GM23338 (cell line): ENCODE measurements around the gene CNMD. TPM values are rescaled to one million over a fixed set of nuclear protein-coding genes. Genes with fewer than 3 reads are reported as not detected.
A peak's percentile ranks its signal among the peaks of the same experiment; 100 is the strongest.

Source experiments
- ATAC-seq: fragments of 200-7000 bp; cut with Tn5 transposase; 3 replicates; pipeline ENCODE4 v1.9.1; 2020
- DNase-seq: peaks from one replicate; pipeline ENCODE4 v3.0.0-alpha.2; 2015; ENCODE audit warnings: low spot score
- H2AFZ ChIP-seq: fragments of 200-600 bp; sonication (generic); 2 replicates; pipeline ENCODE4 v1.8.0; 2016; ENCODE audit warnings: antibody characterized with exemption, mild to moderate bottlenecking, moderate library complexity
- H3F3A ChIP-seq: fragments of 200-600 bp; sonication (generic); replicated peaks from 2 replicates; pipeline ENCODE4 v1.8.0; 2017; ENCODE audit warnings: antibody characterized with exemption, mixed run types, low read depth
- H3K27ac ChIP-seq: fragments of 200-600 bp; sonication (generic); 2 replicates; pipeline ENCODE4 v1.6.1; 2016; ENCODE audit warnings: low read depth
- H3K27me3 ChIP-seq: fragments of 200-600 bp; sonication (generic); 2 replicates; pipeline ENCODE4 v1.8.0; 2016; ENCODE audit warnings: mild to moderate bottlenecking, mixed run types, moderate library complexity; ENCODE audit not compliant: insufficient read depth
- H3K36me3 ChIP-seq: fragments of 200-600 bp; sonication (generic); 2 replicates; pipeline ENCODE4 v1.8.0; 2016; ENCODE audit warnings: mild to moderate bottlenecking; ENCODE audit not compliant: insufficient read depth
- H3K4me1 ChIP-seq: fragments of 200-600 bp; sonication (generic); 2 replicates; pipeline ENCODE4 v1.8.0; 2016; ENCODE audit warnings: mild to moderate bottlenecking, moderate library complexity; ENCODE audit not compliant: insufficient read depth
- H3K4me2 ChIP-seq: fragments of 200-600 bp; sonication (generic); 2 replicates; pipeline ENCODE4 v1.7.1; 2017; ENCODE audit warnings: mixed run types
- H3K4me3 ChIP-seq: fragments of 200-600 bp; sonication (generic); 2 replicates; pipeline ENCODE4 v1.6.1; 2016; ENCODE audit warnings: mixed run types
- H3K79me2 ChIP-seq: fragments of 200-600 bp; sonication (generic); replicated peaks from 2 replicates; pipeline ENCODE4 v1.8.0; 2017; ENCODE audit warnings: mild to moderate bottlenecking; ENCODE audit not compliant: insufficient read depth
- H3K9me2 ChIP-seq: fragments of 200-600 bp; sonication (generic); 2 replicates; pipeline ENCODE4 v1.8.0; 2017; ENCODE audit not compliant: insufficient read depth
- H4K20me1 ChIP-seq: fragments of 200-600 bp; sonication (generic); replicated peaks from 2 replicates; pipeline ENCODE4 v1.8.0; 2017; ENCODE audit warnings: mild to moderate bottlenecking; ENCODE audit not compliant: insufficient read depth
- H3K27ac Mint-ChIP-seq: 2 replicates; pipeline ENCODE4 v1.8.0; 2020; ENCODE audit warnings: inconsistent platforms, mild to moderate bottlenecking, moderate library complexity, mixed read lengths
- H3K27me3 Mint-ChIP-seq: 3 replicates; pipeline ENCODE4 v1.8.0; 2022; ENCODE audit warnings: low read depth, mild to moderate bottlenecking, moderate library complexity, mixed read lengths, inconsistent platforms; ENCODE audit not compliant: insufficient read depth, poor library complexity
- H3K36me3 Mint-ChIP-seq: 3 replicates; pipeline ENCODE4 v1.8.0; 2021; ENCODE audit warnings: low read depth, mild to moderate bottlenecking, inconsistent platforms, moderate library complexity, mixed read lengths
- H3K4me1 Mint-ChIP-seq: 3 replicates; pipeline ENCODE4 v1.8.0; 2020; ENCODE audit warnings: mild to moderate bottlenecking, inconsistent platforms, mixed read lengths
- H3K4me3 Mint-ChIP-seq: 3 replicates; pipeline ENCODE4 v1.8.0; 2021; ENCODE audit warnings: moderate library complexity, mild to moderate bottlenecking, inconsistent platforms, mixed read lengths
- H3K9me3 Mint-ChIP-seq: 3 replicates; pipeline ENCODE4 v1.8.0; 2020; ENCODE audit warnings: moderate library complexity, mild to moderate bottlenecking, inconsistent platforms, mixed read lengths
- EZH2 ChIP-seq: fragments of 200-600 bp; sonication (generic); IDR thresholded peaks from one replicate; pipeline ENCODE4 v1.8.0; 2017; ENCODE audit warnings: antibody characterized with exemption, mild to moderate bottlenecking, low read depth; ENCODE audit not compliant: unreplicated experiment
- EZH2phosphoT487 ChIP-seq: fragments of 200-600 bp; sonication (generic); IDR thresholded peaks from one replicate; pipeline ENCODE4 v1.8.1; 2018; ENCODE audit warnings: antibody characterized with exemption; ENCODE audit not compliant: unreplicated experiment
- JUNB ChIP-seq: IDR thresholded peaks from one replicate; pipeline ENCODE4 v1.6.1; 2016; ENCODE audit warnings: antibody characterized with exemption; ENCODE audit not compliant: unreplicated experiment
- NANOG ChIP-seq: IDR thresholded peaks from 2 replicates; pipeline ENCODE4 v1.6.1; 2016; ENCODE audit warnings: antibody characterized with exemption, borderline replicate concordance
- ZNF114 ChIP-seq: fragments of 250-450 bp; sonication (Bioruptor Pico); IDR thresholded peaks from 2 replicates; pipeline ENCODE4 v1.5.0; 2020; ENCODE audit warnings: mild to moderate bottlenecking, moderate library complexity
- ZNF331 ChIP-seq: fragments of 250-450 bp; sonication (Bioruptor Pico); IDR thresholded peaks from 2 replicates; pipeline ENCODE4 v1.5.0; 2020; ENCODE audit warnings: low read depth, mild to moderate bottlenecking, moderate library complexity
- polyA plus RNA-seq: library from polyadenylated mRNA; unstranded; fragments of >200 nt; fragmentation: Nextera tagmentation; extraction: Ambion mirVana; gene quantifications from 2 replicates; pipeline ENCODE4 v1.2.1, GENCODE V29; 2016
- total RNA-seq: library from RNA; depleted of rRNA; stranded (reverse); fragments of >200 nt; shearing (Covaris generic); gene quantifications from 2 replicates; pipeline ENCODE4 v1.2.3, GENCODE V29; 2014
- TF ChIP-seq, protein P1 (sequence below): fragments of 250-450 bp; sonication (Bioruptor Pico); IDR thresholded peaks from 2 replicates; pipeline ENCODE4 v1.5.0; 2020; ENCODE audit warnings: mild to moderate bottlenecking, moderate library complexity
- TF ChIP-seq, protein P2 (sequence below): IDR thresholded peaks from one replicate; pipeline ENCODE4 v1.6.1; 2018; ENCODE audit warnings: antibody characterized with exemption; ENCODE audit not compliant: unreplicated experiment
- TF ChIP-seq, protein P3 (sequence below): IDR thresholded peaks from 2 replicates; pipeline ENCODE4 v1.6.1; 2016; ENCODE audit warnings: antibody characterized with exemption

Gene CNMD
- total and polyA plus RNA-seq, 2 experiments from 2014 or later: 141 to 207 TPM

DNA sequence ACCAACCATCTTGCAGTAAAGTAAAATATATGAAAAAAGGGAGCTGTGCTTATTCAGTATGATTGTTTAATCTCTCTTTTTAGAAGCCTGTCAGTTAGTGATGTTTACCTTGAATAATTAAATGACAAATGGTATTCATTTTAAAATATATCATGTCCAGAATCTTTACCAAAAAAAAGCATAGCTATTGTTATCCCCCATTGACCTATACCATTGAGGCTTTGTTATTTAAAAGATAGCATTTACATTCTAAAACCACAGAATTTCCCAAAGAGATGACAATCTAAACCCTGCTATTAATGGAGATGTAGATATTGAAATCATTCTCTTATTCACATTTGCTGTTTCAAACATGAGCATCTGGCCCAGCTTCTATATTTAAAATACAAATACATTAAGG is 2.2 kb downstream of the CNMD start:
- no peaks in the 10 kb centered on the region for H3K9me2 ChIP-seq
- H3K27ac ChIP-seq: peak overlapping the region; percentile 78
- peaks cover 38% of the 10 kb centered on the region for H3K4me1 ChIP-seq
- ATAC-seq (no peak), DNase-seq (no peak)
- Mint-ChIP-seq H3K9me3 (peaks cover 1% of the 10 kb centered on the region; the same call in 2 of the 3 replicates), H3K4me3 (peak overlapping the region; percentile 82), H3K27ac (peak overlapping the region; percentile 55), H3K27me3 (peaks cover 16% of the 10 kb centered on the region), H3K4me1 (peaks cover 43% of the 10 kb centered on the region), H3K36me3 (peaks cover 33% of the 10 kb centered on the region)
- peaks cover 4% of the 10 kb centered on the region; the same call in 1 of the 2 replicates for H3K36me3 ChIP-seq
- no peak for TF ChIP-seq JUNB
- peak; percentile 87 for TF ChIP-seq NANOG
- peak overlapping the region; percentile 82 for H3K4me3 ChIP-seq
- 0 out of 2 replicates have a peak, but pooled peaks cover 4% of the 10 kb centered on the region for H3F3A ChIP-seq
- no peaks in the 10 kb centered on the region for H4K20me1 ChIP-seq
- no peak overlapping the region for H2AFZ ChIP-seq
- H3K4me2 ChIP-seq: peak overlapping the region; percentile 80
- H3K79me2 ChIP-seq: peaks cover 18% of the 10 kb centered on the region; the same call in 1 of the 2 replicates
- H3K27me3 ChIP-seq: no peaks in the 10 kb centered on the region

DNA sequence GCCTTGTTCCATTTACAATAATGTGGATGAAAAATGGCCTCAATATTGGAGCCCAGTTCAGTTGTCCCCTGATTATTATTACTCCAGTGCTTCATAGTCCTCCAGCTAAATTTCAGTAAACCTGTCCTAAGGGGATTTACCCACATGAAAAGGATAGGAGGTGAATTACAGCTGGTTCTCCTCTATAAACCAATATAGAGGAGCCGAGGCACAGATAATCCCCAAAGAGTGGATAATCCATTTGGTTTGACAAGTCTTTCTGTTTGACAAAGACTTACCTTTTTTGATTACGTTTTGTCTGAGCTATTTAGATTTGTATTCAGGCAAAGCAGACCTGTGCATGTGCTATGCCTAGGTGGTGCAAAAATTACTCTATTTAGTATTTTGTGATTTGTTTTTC is 2.7 kb downstream of the CNMD start:
- H3K79me2 ChIP-seq: peaks cover 18% of the 10 kb centered on the region; the same call in 1 of the 2 replicates
- 0 out of 2 replicates have a peak, but pooled peaks cover 4% of the 10 kb centered on the region for H3F3A ChIP-seq
- H3K36me3 ChIP-seq: peaks cover 9% of the 10 kb centered on the region; the same call in 1 of the 2 replicates
- Mint-ChIP-seq H3K27ac (peak overlapping the region; percentile 55; the same call in 1 of the 2 replicates), H3K4me3 (peak overlapping the region; percentile 82; the same call in 2 of the 3 replicates), H3K36me3 (peaks cover 36% of the 10 kb centered on the region), H3K27me3 (peaks cover 16% of the 10 kb centered on the region), H3K4me1 (peaks cover 43% of the 10 kb centered on the region), H3K9me3 (no peaks in the 10 kb centered on the region; the same call in 1 of the 3 replicates)
- H3K27me3 ChIP-seq: no peaks in the 10 kb centered on the region
- DNase-seq (no peak), ATAC-seq (no peak)
- H3K4me3 ChIP-seq: peak overlapping the region; percentile 82; the same call in 1 of the 2 replicates
- no peak overlapping the region for H2AFZ ChIP-seq
- H3K4me2 ChIP-seq: peak overlapping the region; percentile 80
- peak overlapping the region; percentile 2 for H3K27ac ChIP-seq
- H3K9me2 ChIP-seq: no peaks in the 10 kb centered on the region
- H4K20me1 ChIP-seq: no peaks in the 10 kb centered on the region
- H3K4me1 ChIP-seq: peaks cover 38% of the 10 kb centered on the region
- TF ChIP-seq, protein P1, sequence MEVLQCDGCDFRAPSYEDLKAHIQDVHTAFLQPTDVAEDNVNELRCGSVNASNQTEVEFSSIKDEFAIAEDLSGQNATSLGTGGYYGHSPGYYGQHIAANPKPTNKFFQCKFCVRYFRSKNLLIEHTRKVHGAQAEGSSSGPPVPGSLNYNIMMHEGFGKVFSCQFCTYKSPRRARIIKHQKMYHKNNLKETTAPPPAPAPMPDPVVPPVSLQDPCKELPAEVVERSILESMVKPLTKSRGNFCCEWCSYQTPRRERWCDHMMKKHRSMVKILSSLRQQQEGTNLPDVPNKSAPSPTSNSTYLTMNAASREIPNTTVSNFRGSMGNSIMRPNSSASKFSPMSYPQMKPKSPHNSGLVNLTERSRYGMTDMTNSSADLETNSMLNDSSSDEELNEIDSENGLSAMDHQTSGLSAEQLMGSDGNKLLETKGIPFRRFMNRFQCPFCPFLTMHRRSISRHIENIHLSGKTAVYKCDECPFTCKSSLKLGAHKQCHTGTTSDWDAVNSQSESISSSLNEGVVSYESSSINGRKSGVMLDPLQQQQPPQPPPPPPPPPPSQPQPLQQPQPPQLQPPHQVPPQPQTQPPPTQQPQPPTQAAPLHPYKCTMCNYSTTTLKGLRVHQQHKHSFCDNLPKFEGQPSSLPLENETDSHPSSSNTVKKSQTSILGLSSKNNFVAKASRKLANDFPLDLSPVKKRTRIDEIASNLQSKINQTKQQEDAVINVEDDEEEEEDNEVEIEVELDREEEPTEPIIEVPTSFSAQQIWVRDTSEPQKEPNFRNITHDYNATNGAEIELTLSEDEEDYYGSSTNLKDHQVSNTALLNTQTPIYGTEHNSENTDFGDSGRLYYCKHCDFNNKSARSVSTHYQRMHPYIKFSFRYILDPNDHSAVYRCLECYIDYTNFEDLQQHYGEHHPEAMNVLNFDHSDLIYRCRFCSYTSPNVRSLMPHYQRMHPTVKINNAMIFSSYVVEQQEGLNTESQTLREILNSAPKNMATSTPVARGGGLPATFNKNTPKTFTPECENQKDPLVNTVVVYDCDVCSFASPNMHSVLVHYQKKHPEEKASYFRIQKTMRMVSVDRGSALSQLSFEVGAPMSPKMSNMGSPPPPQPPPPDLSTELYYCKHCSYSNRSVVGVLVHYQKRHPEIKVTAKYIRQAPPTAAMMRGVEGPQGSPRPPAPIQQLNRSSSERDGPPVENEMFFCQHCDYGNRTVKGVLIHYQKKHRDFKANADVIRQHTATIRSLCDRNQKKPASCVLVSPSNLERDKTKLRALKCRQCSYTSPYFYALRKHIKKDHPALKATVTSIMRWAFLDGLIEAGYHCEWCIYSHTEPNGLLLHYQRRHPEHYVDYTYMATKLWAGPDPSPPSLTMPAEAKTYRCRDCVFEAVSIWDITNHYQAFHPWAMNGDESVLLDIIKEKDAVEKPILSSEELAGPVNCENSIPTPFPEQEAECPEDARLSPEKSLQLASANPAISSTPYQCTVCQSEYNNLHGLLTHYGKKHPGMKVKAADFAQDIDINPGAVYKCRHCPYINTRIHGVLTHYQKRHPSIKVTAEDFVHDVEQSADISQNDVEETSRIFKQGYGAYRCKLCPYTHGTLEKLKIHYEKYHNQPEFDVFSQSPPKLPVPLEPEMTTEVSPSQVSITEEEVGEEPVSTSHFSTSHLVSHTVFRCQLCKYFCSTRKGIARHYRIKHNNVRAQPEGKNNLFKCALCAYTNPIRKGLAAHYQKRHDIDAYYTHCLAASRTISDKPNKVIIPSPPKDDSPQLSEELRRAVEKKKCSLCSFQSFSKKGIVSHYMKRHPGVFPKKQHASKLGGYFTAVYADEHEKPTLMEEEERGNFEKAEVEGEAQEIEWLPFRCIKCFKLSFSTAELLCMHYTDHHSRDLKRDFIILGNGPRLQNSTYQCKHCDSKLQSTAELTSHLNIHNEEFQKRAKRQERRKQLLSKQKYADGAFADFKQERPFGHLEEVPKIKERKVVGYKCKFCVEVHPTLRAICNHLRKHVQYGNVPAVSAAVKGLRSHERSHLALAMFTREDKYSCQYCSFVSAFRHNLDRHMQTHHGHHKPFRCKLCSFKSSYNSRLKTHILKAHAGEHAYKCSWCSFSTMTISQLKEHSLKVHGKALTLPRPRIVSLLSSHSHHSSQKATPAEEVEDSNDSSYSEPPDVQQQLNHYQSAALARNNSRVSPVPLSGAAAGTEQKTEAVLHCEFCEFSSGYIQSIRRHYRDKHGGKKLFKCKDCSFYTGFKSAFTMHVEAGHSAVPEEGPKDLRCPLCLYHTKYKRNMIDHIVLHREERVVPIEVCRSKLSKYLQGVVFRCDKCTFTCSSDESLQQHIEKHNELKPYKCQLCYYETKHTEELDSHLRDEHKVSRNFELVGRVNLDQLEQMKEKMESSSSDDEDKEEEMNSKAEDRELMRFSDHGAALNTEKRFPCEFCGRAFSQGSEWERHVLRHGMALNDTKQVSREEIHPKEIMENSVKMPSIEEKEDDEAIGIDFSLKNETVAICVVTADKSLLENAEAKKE: no peak
- TF ChIP-seq, protein P2, sequence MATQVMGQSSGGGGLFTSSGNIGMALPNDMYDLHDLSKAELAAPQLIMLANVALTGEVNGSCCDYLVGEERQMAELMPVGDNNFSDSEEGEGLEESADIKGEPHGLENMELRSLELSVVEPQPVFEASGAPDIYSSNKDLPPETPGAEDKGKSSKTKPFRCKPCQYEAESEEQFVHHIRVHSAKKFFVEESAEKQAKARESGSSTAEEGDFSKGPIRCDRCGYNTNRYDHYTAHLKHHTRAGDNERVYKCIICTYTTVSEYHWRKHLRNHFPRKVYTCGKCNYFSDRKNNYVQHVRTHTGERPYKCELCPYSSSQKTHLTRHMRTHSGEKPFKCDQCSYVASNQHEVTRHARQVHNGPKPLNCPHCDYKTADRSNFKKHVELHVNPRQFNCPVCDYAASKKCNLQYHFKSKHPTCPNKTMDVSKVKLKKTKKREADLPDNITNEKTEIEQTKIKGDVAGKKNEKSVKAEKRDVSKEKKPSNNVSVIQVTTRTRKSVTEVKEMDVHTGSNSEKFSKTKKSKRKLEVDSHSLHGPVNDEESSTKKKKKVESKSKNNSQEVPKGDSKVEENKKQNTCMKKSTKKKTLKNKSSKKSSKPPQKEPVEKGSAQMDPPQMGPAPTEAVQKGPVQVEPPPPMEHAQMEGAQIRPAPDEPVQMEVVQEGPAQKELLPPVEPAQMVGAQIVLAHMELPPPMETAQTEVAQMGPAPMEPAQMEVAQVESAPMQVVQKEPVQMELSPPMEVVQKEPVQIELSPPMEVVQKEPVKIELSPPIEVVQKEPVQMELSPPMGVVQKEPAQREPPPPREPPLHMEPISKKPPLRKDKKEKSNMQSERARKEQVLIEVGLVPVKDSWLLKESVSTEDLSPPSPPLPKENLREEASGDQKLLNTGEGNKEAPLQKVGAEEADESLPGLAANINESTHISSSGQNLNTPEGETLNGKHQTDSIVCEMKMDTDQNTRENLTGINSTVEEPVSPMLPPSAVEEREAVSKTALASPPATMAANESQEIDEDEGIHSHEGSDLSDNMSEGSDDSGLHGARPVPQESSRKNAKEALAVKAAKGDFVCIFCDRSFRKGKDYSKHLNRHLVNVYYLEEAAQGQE: no peak
- TF ChIP-seq EZH2 (no peak), JUNB (no peak), EZH2phosphoT487 (no peak), ZNF114 (CRISPR knock-in tag) (no peak), NANOG (no peak), ZNF331 (CRISPR knock-in tag) (no peak)
- TF ChIP-seq, protein P3, sequence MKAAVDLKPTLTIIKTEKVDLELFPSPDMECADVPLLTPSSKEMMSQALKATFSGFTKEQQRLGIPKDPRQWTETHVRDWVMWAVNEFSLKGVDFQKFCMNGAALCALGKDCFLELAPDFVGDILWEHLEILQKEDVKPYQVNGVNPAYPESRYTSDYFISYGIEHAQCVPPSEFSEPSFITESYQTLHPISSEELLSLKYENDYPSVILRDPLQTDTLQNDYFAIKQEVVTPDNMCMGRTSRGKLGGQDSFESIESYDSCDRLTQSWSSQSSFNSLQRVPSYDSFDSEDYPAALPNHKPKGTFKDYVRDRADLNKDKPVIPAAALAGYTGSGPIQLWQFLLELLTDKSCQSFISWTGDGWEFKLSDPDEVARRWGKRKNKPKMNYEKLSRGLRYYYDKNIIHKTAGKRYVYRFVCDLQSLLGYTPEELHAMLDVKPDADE: no peak
